Glutamatergic neuron (in vitro differentiated cells): Measurements from ENCODE around the gene FKBP10. TPM values are rescaled to one million over a fixed set of nuclear protein-coding genes. Genes with fewer than 3 reads are reported as not detected.

Experiments
- DNase-seq: peaks from one replicate; pipeline ENCODE4 v3.0.0; 2022
- H3K27ac Mint-ChIP-seq: one replicate; pipeline ENCODE4 v1.8.0; 2020; ENCODE audit warnings: mild to moderate bottlenecking, mixed read lengths, inconsistent platforms; ENCODE audit not compliant: unreplicated experiment
- H3K27me3 Mint-ChIP-seq: one replicate; pipeline ENCODE4 v1.8.0; 2020; ENCODE audit warnings: mild to moderate bottlenecking, moderate library complexity, mixed read lengths, inconsistent platforms; ENCODE audit not compliant: unreplicated experiment
- H3K36me3 Mint-ChIP-seq: one replicate; pipeline ENCODE4 v1.8.0; 2020; ENCODE audit warnings: mild to moderate bottlenecking, mixed read lengths, inconsistent platforms; ENCODE audit not compliant: unreplicated experiment
- H3K4me1 Mint-ChIP-seq: one replicate; pipeline ENCODE4 v1.8.0; 2020; ENCODE audit warnings: mild to moderate bottlenecking, low read depth, mixed read lengths, inconsistent platforms; ENCODE audit not compliant: unreplicated experiment
- H3K4me3 Mint-ChIP-seq: one replicate; pipeline ENCODE4 v1.8.0; 2020; ENCODE audit warnings: mild to moderate bottlenecking, mixed read lengths, inconsistent platforms; ENCODE audit not compliant: unreplicated experiment
- H3K9me3 Mint-ChIP-seq: one replicate; pipeline ENCODE4 v1.8.0; 2020; ENCODE audit warnings: mild to moderate bottlenecking, moderate library complexity, mixed read lengths, inconsistent platforms; ENCODE audit not compliant: unreplicated experiment
- CTCF ChIP-seq: fragments of 200-600 bp; sonication (generic); IDR thresholded peaks from one replicate; pipeline ENCODE4 v1.5.0; 2021; ENCODE audit not compliant: partially characterized antibody, unreplicated experiment
- total RNA-seq: library from RNA; stranded (reverse); fragmentation: NEBNext Ultra II Directional; extraction: Animal tissue kit (Norgen Biotek cat#: 25700); gene quantifications from one replicate; pipeline ENCODE4 v1.2.1, GENCODE V29; 2021; ENCODE audit not compliant: unreplicated experiment

FKBP10 gene
- total RNA-seq, 1 donor from 2014 or later, result 28.5 TPM

GRCh38 chr17:41787021-41787418 lies 25.8 kb upstream of the FKBP10 start:
- TF ChIP-seq CTCF, result no peak
- Mint-ChIP-seq H3K36me3 (no peaks in the 10 kb centered on the region), H3K4me3 (peak overlapping the region; percentile 77), H3K4me1 (peaks cover 9% of the 10 kb centered on the region), H3K9me3 (peaks cover 19% of the 10 kb centered on the region), H3K27me3 (peaks cover 15% of the 10 kb centered on the region), H3K27ac (peak overlapping the region; percentile 38)
- no peak for DNase-seq

- Mint-ChIP-seq H3K4me3 (peak overlapping the region; percentile 39), H3K27ac (no peak overlapping the region), H3K4me1 (peaks cover 6% of the 10 kb centered on the region), H3K36me3 (no peaks in the 10 kb centered on the region), H3K9me3 (peaks cover 11% of the 10 kb centered on the region), H3K27me3 (peaks cover 7% of the 10 kb centered on the region)
- no peak for DNase-seq
- no peak for TF ChIP-seq CTCF
These were observed 19.7 kb upstream of the FKBP10 start for GRCh38 chr17:41792845-41793783.

- peaks cover 6% of the 10 kb centered on the region for H3K27me3 Mint-ChIP-seq
- H3K4me3 Mint-ChIP-seq, result peak overlapping the region; percentile 25
- H3K27ac Mint-ChIP-seq, result no peak overlapping the region
- peaks cover 6% of the 10 kb centered on the region for H3K4me1 Mint-ChIP-seq
- peaks cover 11% of the 10 kb centered on the region for H3K9me3 Mint-ChIP-seq
- H3K36me3 Mint-ChIP-seq, result no peaks in the 10 kb centered on the region
- TF ChIP-seq CTCF, result no peak
- no peak for DNase-seq
These were observed 18.8 kb upstream of the FKBP10 start for GRCh38 chr17:41793784-41794539.

GRCh38 chr17:41794540-41794975 lies 18.2 kb upstream of the FKBP10 start:
- Mint-ChIP-seq H3K27ac (no peak overlapping the region), H3K4me3 (no peak overlapping the region), H3K4me1 (peaks cover 6% of the 10 kb centered on the region), H3K27me3 (peaks cover 7% of the 10 kb centered on the region), H3K36me3 (no peaks in the 10 kb centered on the region), H3K9me3 (peaks cover 12% of the 10 kb centered on the region)
- TF ChIP-seq CTCF, result no peak
- DNase-seq, result no peak
